Right atrium auricular region (tissue), 2 donors: ENCODE results near the gene TSPAN12. TPM values are rescaled to one million over a fixed set of nuclear protein-coding genes. Genes with fewer than 3 reads are reported as not detected.
"Not testable (repeated sequence)": the region's sequence is repeated elsewhere in the genome, so short reads cannot be mapped to it uniquely, and the experiment has no call there.

Source experiments
- DNase-seq: peaks from one replicate; pipeline ENCODE4 v3.0.0-alpha.2; 2019; ENCODE audit warnings: low spot score
- H3K27ac ChIP-seq, 2 donors: fragments of 200-600 bp; sonication (generic); 1 replicate in 1 of 2; 2 replicates in 1 of 2; pipeline ENCODE4 v1.5.1; 2016 to 2019
- H3K27me3 ChIP-seq, 2 donors: fragments of 200-600 bp; sonication (generic); one replicate each; pipeline versions ENCODE4 v1.5.1 to v1.6.0; 2017 to 2019
- H3K36me3 ChIP-seq: fragments of 200-600 bp; sonication (generic); one replicate; pipeline ENCODE4 v1.5.1; 2016
- H3K4me1 ChIP-seq, 2 donors: fragments of 200-600 bp; sonication (generic); one replicate each; pipeline versions ENCODE4 v1.5.1 to v1.6.0; 2017 to 2019
- H3K4me3 ChIP-seq, 2 donors: fragments of 200-600 bp; sonication (generic); 1 replicate in 1 of 2; 2 replicates in 1 of 2; pipeline ENCODE4 v1.5.1; 2017 to 2019; ENCODE audit warnings: mild to moderate bottlenecking in 1 of 2, moderate library complexity in 1 of 2
- H3K9me3 ChIP-seq, 2 donors: fragments of 200-600 bp; sonication (generic); one replicate each; pipeline ENCODE4 v1.5.1; 2019
- total RNA-seq, 2 donors: library from RNA; depleted of rRNA; stranded (reverse); fragments of >200 nt; gene quantifications; one replicate each; pipeline ENCODE4 v1.1.0, GENCODE V29; 2016
- TF ChIP-seq, protein P1 (sequence below), 2 donors: fragments of 200-600 bp; sonication (generic); IDR thresholded peaks; one replicate each; pipeline ENCODE4 v1.5.1; 2019; ENCODE audit warnings: antibody characterized with exemption in 2 of 2

Gene TSPAN12
- total RNA-seq, 2 donors from 2014 or later = 29.5 to 55.8 TPM

DNA sequence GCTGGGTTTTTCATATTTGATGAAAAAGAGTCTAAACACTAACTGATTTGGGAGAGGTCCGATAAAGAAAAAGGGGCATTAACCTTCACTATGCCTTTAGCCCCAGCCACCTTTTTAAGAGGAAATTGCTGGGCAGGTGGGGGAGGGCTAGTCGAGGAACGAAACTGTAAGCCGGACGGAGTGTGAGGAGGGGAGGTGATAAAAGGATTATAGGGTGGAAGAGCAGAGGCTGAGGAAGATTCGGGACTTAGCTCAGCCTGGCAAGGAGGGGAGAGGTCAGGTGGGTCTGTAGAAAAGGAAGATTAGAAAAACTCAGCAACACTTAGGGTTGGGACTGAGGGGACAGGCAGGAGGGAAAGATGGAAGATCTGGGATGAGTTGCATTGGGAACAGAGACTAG is 77.0 kb downstream of the TSPAN12 start:
- Histone ChIP-seq H3K27me3 (no peaks in the 10 kb centered on the region), H3K4me1 (no peaks in the 10 kb centered on the region), H3K27ac (no peak overlapping the region), H3K4me3 (no peak overlapping the region), H3K9me3 (no peaks in the 10 kb centered on the region), H3K36me3 (no peaks in the 10 kb centered on the region)
- TF ChIP-seq, protein P1, sequence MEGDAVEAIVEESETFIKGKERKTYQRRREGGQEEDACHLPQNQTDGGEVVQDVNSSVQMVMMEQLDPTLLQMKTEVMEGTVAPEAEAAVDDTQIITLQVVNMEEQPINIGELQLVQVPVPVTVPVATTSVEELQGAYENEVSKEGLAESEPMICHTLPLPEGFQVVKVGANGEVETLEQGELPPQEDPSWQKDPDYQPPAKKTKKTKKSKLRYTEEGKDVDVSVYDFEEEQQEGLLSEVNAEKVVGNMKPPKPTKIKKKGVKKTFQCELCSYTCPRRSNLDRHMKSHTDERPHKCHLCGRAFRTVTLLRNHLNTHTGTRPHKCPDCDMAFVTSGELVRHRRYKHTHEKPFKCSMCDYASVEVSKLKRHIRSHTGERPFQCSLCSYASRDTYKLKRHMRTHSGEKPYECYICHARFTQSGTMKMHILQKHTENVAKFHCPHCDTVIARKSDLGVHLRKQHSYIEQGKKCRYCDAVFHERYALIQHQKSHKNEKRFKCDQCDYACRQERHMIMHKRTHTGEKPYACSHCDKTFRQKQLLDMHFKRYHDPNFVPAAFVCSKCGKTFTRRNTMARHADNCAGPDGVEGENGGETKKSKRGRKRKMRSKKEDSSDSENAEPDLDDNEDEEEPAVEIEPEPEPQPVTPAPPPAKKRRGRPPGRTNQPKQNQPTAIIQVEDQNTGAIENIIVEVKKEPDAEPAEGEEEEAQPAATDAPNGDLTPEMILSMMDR (IDR thresholded peaks at IDR 0.05) = no peak
- DNase-seq = no peak

DNA sequence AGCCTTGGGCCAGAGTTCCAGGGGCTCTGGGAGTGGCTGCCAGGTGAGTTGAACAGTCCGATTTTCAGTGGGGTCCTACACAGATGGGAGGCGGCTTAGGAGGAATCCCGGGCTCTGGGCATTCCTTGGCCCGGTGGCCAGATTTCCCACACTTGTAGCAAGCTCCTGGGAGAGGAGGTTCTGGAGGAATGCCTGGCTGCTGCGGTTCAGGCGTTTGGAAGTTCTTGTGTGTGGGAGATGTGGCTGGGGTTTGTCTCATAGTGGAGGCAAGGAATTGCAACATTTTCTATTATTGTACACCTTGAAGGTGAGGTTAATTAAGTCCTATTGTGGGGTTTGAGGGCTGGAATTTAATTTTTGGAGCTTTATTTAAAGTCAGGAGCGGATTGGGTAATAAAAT is 77.5 kb downstream of the TSPAN12 start:
- H3K36me3 ChIP-seq, H3K4me1 ChIP-seq, DNase-seq, H3K4me3 ChIP-seq, H3K9me3 ChIP-seq, H3K27ac ChIP-seq, H3K27me3 ChIP-seq: not testable (repeated sequence)

DNA sequence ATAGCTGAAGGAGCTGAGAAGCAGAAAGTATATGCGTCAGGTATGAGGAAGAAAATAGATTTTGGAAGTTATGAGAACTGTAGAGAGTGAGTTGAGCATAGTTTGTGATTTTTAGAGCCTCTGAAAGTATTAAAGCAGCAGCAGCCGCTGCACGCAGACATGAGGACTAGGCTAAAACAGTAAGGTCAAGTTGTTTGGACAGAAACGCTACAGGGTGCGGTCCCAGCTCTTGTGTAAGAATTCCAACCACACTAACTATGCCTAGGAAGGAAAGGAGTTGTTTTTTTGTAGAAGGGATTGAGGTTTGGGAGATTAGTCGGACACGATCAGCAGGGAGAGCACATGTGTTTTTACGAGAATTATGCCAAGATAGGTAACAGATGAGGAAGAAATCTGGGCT is 78.9 kb downstream of the TSPAN12 start:
- not testable (repeated sequence) for H3K4me1 ChIP-seq, H3K36me3 ChIP-seq, H3K27me3 ChIP-seq, H3K27ac ChIP-seq, DNase-seq, H3K4me3 ChIP-seq, H3K9me3 ChIP-seq

DNA sequence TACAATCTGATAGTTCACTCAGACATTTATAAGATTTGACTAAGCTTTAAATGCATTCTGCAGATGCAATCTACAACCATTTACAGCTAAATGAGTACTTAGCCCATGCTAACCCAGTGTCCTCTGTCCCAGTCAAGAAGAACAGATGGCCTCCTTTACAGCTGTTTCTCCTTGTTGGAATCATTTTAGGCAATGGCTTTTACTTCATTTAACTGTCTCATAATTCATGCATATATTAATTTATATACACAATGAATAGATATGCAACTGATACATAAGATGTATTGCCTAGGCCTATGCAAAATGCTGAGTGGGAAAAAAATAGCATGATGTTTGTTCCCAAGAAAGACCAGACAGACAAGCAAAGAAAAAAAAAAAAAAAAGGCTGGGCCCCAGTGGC is 82.2 kb downstream of the TSPAN12 start:
- Histone ChIP-seq H3K4me1 (no peaks in the 10 kb centered on the region), H3K27ac (no peak overlapping the region), H3K9me3 (no peaks in the 10 kb centered on the region), H3K4me3 (no peak overlapping the region), H3K27me3 (no peaks in the 10 kb centered on the region), H3K36me3 (no peaks in the 10 kb centered on the region)
- DNase-seq = no peak
- TF ChIP-seq, protein P1 (IDR thresholded peaks at IDR 0.05) = no peak

DNA sequence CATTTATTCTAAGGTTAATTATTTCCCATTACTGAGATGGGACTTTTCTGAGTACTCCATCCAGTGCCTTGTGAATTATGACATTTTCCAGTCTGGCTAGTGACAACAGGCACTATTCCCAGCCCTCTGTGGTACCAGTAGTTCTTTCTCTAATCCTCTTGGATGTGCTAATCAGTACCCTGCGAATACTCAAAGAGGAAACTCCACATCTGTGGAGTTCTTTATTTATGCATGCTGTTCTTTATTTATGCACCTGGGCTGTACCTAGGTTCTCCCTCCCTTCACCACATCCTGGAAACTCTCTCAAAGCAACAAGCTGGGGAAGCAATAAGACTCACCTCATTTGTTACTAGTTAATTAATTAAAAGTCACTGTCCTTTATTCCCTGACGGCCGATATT is 83.5 kb downstream of the TSPAN12 start:
- no peaks in the 10 kb centered on the region for H3K27me3 ChIP-seq
- H3K4me3 ChIP-seq = no peak overlapping the region
- no peaks in the 10 kb centered on the region for H3K36me3 ChIP-seq
- H3K9me3 ChIP-seq = no peaks in the 10 kb centered on the region
- no peak for DNase-seq
- TF ChIP-seq, protein P1 (IDR thresholded peaks at IDR 0.05) = no peak
- H3K4me1 ChIP-seq = no peaks in the 10 kb centered on the region
- H3K27ac ChIP-seq = no peak overlapping the region

DNA sequence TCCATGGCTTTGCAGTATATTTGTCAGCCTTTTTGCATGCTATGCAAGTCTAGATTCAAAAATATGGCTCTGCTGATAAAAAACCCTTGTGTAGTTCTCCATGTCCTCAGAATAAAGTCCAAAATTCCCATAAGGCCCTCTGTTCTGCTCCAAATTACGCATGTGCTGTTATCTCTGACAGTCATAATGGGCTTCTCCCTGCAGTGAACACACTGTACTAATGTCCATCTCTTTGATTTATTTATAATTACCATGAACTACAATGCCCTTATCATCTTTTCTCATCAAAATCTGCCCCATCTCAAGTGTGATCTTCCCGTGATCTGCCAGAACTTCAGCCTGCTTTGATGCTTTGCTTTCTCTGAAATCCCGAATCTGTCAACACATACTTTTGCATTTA is 87.7 kb downstream of the TSPAN12 start:
- H3K9me3 ChIP-seq = no peaks in the 10 kb centered on the region
- H3K4me3 ChIP-seq = no peak overlapping the region
- H3K4me1 ChIP-seq = no peaks in the 10 kb centered on the region
- H3K36me3 ChIP-seq = no peaks in the 10 kb centered on the region
- no peak overlapping the region for H3K27ac ChIP-seq
- DNase-seq = no peak
- H3K27me3 ChIP-seq = no peaks in the 10 kb centered on the region
- TF ChIP-seq, protein P1 (IDR thresholded peaks at IDR 0.05) = no peak

DNA sequence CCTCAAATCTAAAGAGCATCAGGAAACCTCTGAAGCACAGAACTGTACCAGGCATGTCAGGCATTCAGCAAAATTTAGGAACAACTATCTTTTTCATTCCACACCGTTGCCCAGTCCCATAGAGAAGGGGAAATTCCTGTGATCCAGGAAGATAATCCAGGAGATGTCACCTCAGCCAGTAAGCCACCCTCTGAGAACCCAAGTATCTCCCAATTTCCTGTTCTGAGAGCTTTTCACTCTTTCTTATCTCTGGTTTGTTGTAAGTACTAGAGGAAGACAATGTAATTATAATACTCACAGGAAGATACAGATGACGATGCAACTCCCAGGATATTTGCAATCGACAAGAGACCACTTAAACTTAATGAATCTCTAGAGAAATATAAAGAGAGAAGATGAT is 97.1 kb downstream of the TSPAN12 start:
- Histone ChIP-seq H3K4me1 (no peaks in the 10 kb centered on the region), H3K9me3 (no peaks in the 10 kb centered on the region), H3K4me3 (no peak overlapping the region), H3K36me3 (no peaks in the 10 kb centered on the region), H3K27me3 (no peaks in the 10 kb centered on the region), H3K27ac (no peak overlapping the region)
- DNase-seq = no peak
- TF ChIP-seq, protein P1 (IDR thresholded peaks at IDR 0.05) = no peak
